C4-2B (cell line): ENCODE measurements around the gene PIK3R4.

Experiments
- ZFX ChIP-seq: fragments of 450-650 bp; IDR thresholded peaks from 2 replicates; pipeline ENCODE4 v1.6.1; 2017
- TF ChIP-seq, protein P1 (sequence below): fragments of 450-650 bp; conservative IDR thresholded peaks from 2 replicates; pipeline ENCODE4 v1.5.1; 2017; ENCODE audit warnings: mild to moderate bottlenecking

GRCh38 chr3:130688015-130688688, 58.5 kb downstream of the PIK3R4 start:
- TF ChIP-seq, protein P1, sequence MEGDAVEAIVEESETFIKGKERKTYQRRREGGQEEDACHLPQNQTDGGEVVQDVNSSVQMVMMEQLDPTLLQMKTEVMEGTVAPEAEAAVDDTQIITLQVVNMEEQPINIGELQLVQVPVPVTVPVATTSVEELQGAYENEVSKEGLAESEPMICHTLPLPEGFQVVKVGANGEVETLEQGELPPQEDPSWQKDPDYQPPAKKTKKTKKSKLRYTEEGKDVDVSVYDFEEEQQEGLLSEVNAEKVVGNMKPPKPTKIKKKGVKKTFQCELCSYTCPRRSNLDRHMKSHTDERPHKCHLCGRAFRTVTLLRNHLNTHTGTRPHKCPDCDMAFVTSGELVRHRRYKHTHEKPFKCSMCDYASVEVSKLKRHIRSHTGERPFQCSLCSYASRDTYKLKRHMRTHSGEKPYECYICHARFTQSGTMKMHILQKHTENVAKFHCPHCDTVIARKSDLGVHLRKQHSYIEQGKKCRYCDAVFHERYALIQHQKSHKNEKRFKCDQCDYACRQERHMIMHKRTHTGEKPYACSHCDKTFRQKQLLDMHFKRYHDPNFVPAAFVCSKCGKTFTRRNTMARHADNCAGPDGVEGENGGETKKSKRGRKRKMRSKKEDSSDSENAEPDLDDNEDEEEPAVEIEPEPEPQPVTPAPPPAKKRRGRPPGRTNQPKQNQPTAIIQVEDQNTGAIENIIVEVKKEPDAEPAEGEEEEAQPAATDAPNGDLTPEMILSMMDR = no peak
- no peak for TF ChIP-seq ZFX
